Gastroesophageal sphincter (tissue), 3 donors: ENCODE measurements around the gene ARHGAP29.

Experiments used
- EP300 ChIP-seq: sonication (generic); formaldehyde crosslinking; IDR thresholded peaks from one replicate; pipeline ENCODE4 v1.6.1; 2017; ENCODE audit warnings: antibody characterized with exemption, mild to moderate bottlenecking
- POLR2A ChIP-seq, 2 donors: fragments of 450-650 bp; IDR thresholded peaks; one replicate each; pipeline ENCODE4 v1.6.1; 2017; ENCODE audit warnings: antibody characterized with exemption in 2 of 2, mild to moderate bottlenecking in 2 of 2, moderate library complexity in 1 of 2
- POLR2AphosphoS5 ChIP-seq: sonication (generic); formaldehyde crosslinking; IDR thresholded peaks from one replicate; pipeline ENCODE4 v1.6.1; 2017; ENCODE audit warnings: antibody characterized with exemption
- TF ChIP-seq, protein P1 (sequence below), 4 experiments: fragments of 200-600 bp in 2 of 4; fragments of 450-650 bp in 2 of 4; sonication (generic) in 1 of 4; IDR thresholded peaks; one replicate each; pipeline ENCODE4 v1.5.1; 2017 to 2019; ENCODE audit warnings: antibody characterized with exemption in 4 of 4, mild to moderate bottlenecking in 2 of 4, moderate library complexity in 2 of 4

GRCh38 chr1:94146273-94146672 lies 91.1 kb downstream of the ARHGAP29 start:
- TF ChIP-seq, protein P1, sequence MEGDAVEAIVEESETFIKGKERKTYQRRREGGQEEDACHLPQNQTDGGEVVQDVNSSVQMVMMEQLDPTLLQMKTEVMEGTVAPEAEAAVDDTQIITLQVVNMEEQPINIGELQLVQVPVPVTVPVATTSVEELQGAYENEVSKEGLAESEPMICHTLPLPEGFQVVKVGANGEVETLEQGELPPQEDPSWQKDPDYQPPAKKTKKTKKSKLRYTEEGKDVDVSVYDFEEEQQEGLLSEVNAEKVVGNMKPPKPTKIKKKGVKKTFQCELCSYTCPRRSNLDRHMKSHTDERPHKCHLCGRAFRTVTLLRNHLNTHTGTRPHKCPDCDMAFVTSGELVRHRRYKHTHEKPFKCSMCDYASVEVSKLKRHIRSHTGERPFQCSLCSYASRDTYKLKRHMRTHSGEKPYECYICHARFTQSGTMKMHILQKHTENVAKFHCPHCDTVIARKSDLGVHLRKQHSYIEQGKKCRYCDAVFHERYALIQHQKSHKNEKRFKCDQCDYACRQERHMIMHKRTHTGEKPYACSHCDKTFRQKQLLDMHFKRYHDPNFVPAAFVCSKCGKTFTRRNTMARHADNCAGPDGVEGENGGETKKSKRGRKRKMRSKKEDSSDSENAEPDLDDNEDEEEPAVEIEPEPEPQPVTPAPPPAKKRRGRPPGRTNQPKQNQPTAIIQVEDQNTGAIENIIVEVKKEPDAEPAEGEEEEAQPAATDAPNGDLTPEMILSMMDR (IDR thresholded peaks at IDR 0.05), result no peak
- no peak for TF ChIP-seq POLR2A (IDR thresholded peaks at IDR 0.05)
- TF ChIP-seq POLR2AphosphoS5, result no peak
- no peak for TF ChIP-seq EP300
